BE2C (cell line): ENCODE data around the gene ATP5ME.
"Not testable (repeated sequence)": the region's sequence is repeated elsewhere in the genome, so short reads cannot be mapped to it uniquely, and the experiment has no call there.

ENCODE experiments used
- DNase-seq: peaks from one replicate; pipeline ENCODE4 v3.0.0-alpha.2; 2020
- H3K27me3 ChIP-seq: fragments of 250-450 bp; sonication (Bioruptor Pico); 2 replicates; pipeline ENCODE4 v1.5.1; 2020; ENCODE audit warnings: mild to moderate bottlenecking
- H3K36me3 ChIP-seq: fragments of 250-450 bp; sonication (Bioruptor Pico); 2 replicates; pipeline ENCODE4 v1.5.1; 2020; ENCODE audit warnings: mild to moderate bottlenecking
- H3K4me1 ChIP-seq: fragments of 250-450 bp; sonication (Bioruptor Pico); 2 replicates; pipeline ENCODE4 v1.5.1; 2020
- H3K4me3 ChIP-seq: 2 replicates; pipeline ENCODE4 v1.5.1; 2011; ENCODE audit warnings: low read depth, low read length
- H3K9me3 ChIP-seq: fragments of 250-450 bp; sonication (Bioruptor Pico); 2 replicates; pipeline ENCODE4 v1.5.1; 2020
- CTCF ChIP-seq: IDR thresholded peaks from 2 replicates; pipeline ENCODE4 v1.5.1; 2012; ENCODE audit warnings: mild to moderate bottlenecking, low read depth, low read length

The ATP5ME gene

GRCh38 chr4:700587-701264 is 26.6 kb upstream of the ATP5ME start:
- H3K4me3 ChIP-seq = no peak overlapping the region
- no peaks in the 10 kb centered on the region for H3K9me3 ChIP-seq
- no peaks in the 10 kb centered on the region for H3K36me3 ChIP-seq
- no peaks in the 10 kb centered on the region for H3K4me1 ChIP-seq
- TF ChIP-seq CTCF = no peak
- no peak for DNase-seq
- no peaks in the 10 kb centered on the region for H3K27me3 ChIP-seq

GRCh38 chr4:699816-700580 is 25.9 kb upstream of the ATP5ME start:
- Histone ChIP-seq H3K4me3 (no peak overlapping the region), H3K9me3 (no peaks in the 10 kb centered on the region), H3K4me1 (no peaks in the 10 kb centered on the region), H3K36me3 (no peaks in the 10 kb centered on the region), H3K27me3 (no peaks in the 10 kb centered on the region)
- no peak for TF ChIP-seq CTCF
- DNase-seq = no peak

GRCh38 chr4:694341-694940 is 20.4 kb upstream of the ATP5ME start:
- not testable (repeated sequence) for H3K4me1 ChIP-seq, H3K36me3 ChIP-seq, H3K9me3 ChIP-seq, H3K27me3 ChIP-seq, H3K4me3 ChIP-seq, DNase-seq

DNA sequence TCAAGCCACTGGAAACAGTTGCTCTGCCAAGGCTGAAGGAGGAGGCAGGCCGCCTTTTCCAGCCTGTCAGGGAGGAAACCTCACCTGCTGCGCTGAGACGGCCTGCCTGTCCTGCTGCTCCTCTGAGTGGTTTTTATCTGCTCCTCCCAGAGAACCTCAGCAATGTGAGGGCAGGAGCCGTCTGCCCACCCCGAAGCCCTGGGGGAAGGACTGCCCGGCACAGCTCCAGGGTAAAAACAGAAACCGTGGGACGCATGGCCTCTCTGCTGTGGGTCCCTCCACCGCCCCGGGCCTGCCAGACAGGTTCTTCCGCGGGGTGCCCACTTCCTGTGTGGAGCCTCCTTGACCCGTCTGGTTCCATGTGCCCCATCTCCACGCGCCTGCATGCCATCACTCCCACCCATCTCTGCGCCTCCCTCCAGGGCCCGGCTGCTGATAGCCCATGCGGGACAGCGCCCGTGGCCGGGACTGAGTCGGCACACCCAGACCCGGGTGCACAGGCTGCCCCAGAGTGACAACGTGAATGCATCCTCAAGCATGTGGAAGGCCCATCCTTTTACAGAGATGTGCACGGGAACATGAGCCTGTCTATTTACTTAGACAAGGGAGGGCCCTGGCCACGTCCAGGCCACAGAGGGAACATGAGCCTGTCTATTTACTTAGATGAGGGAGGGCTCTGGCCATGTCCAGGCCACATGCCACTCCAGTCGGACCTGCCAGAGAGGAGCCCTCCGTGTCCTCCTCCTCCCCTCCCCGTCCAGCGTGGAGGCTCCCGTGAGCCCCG is 18.9 kb upstream of the ATP5ME start:
- Histone ChIP-seq H3K27me3 (no peaks in the 10 kb centered on the region), H3K36me3 (no peaks in the 10 kb centered on the region), H3K4me3 (no peak overlapping the region), H3K9me3 (no peaks in the 10 kb centered on the region), H3K4me1 (no peaks in the 10 kb centered on the region)
- no peak for DNase-seq
- TF ChIP-seq CTCF = no peak

DNA sequence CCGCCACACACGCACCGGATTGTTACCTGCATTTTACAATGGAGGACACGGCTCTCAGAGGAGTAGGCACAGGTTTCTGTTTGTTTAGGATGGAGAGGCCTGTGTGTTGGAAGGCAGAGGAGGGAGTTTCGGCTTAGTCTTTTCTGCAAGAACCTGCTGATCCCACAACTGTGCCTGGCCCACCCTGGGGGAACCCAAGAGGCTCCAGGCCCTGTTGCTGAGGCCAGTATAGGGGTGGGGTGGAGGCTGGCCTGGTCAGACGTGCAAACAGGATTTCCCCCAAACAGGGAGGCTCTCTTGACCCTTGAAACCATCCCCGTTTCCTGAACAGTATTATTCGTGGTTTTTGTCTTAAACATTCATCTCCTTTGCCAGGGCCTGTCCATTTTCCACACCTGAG is 15.6 kb upstream of the ATP5ME start:
- Histone ChIP-seq H3K9me3 (no peaks in the 10 kb centered on the region), H3K4me3 (no peak overlapping the region), H3K4me1 (no peaks in the 10 kb centered on the region; the same call in 1 of the 2 replicates)

More for the DNA sequence above, 15.6 kb upstream of the ATP5ME start:
- no peaks in the 10 kb centered on the region for H3K36me3 ChIP-seq
- no peak for DNase-seq
- no peaks in the 10 kb centered on the region for H3K27me3 ChIP-seq
- no peak for TF ChIP-seq CTCF
